GM21367 (cell line): ENCODE results near the gene ITPKB.
"Not testable (repeated sequence)": the region's sequence is repeated elsewhere in the genome, so short reads cannot be mapped to it uniquely, and the experiment has no call there.

ENCODE experiments used
- ATAC-seq: cut with Tn5 transposase; IDR thresholded peaks from one replicate; pipeline ENCODE4 v1.9.1; 2021; ENCODE audit not compliant: unreplicated experiment

ITPKB gene

DNA sequence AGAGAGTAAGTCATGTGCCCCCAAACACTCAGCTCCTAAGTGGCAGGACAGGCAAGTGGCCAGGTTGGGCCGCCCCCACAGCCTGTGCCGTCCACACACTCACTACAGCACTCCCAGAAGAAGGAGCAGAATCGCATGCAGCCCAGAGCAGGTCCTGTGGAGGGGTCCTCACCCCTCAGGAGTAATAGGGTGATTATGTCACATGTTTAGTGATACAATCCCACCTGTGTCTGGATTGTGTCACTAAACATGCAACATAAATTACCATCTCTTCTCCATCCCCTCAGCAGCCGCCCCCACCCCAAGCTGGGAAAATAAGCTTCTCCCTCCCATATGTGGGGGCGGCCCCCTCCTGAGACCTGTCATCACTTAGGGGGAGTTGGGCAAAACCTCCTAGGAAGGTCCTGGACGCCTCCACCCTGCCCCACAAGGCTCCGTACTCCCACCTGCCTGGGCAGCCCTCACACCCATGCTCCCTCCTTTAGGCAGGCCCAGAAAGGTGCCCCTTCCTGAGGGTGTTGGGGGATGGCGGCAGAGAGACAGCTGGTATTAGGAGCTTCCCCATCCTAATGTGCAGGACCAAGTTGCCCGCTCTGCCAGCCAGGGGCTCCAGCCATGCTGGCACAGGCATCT lies 133.6 kb downstream of the ITPKB start:
- no peak for ATAC-seq

DNA sequence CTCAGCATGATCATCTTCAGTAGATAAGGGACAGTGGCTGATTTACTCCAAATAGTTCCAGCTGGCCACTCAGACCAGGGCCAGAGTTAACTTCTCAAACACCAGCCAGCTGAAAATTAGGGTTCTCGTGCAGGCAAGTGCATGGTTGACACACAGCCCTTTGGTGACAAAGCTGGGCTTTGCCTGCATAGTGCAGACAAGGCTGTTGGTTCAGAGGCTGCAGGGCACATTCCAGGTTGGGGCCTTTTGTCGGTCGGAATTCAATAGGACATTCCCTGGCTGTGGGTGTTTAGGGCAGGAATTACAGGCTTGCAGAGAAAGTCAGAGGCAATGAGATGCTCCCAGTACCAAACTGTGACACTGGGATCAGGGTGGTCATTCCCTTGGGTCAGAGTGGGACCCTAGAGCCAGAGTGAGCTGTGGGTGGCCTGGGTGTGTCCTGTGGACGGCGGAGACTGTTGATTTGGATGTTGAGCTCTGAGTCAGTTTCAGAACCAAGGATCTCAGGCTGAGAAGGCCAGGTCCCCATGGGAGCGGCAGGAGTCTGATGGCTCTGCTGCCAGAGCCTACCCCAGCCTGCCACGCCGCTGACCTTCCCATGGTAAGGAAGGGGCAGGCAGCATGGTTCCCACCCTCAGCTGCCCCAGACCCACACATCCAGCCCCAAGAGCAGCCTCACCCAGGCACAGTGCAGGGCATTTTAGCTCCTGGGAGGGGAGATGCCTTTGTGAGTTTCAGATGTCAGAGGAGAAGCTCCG lies 134.3 kb downstream of the ITPKB start:
- no peak for ATAC-seq

DNA sequence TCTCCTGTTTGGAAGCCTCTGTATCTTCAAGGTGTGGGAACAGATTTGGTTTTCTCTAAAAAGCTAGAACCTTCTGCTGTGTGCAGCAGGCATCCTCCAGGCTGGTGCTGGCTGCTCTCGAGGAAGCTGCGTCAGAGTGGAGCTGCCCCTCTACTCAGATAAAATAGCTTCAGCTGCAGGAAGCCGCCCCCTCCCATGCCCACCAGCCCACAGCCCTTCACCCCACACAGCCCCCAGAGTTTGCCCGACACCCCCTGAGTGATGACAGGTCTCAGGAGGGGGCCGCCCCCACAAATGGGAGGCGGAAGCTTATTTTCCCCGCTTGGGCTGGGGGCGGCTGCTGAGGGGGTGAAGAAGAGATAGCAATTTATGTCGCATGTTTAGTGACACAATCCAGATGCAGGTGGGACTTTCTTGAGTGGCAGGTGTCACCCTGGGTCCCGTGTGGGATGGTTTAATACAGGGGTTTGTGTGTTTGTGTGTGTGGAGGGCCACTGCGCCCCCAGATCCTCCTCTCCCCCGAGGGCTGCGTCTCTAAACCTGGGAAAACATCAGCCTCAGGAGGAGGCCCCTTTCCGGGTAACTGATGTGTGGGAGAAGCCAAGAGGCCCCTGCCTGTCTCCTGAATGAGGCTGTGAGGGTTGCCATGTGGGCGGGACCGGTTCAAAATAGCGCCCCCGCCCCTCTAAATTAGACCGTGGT lies 135.1 kb downstream of the ITPKB start:
- no peak for ATAC-seq

DNA sequence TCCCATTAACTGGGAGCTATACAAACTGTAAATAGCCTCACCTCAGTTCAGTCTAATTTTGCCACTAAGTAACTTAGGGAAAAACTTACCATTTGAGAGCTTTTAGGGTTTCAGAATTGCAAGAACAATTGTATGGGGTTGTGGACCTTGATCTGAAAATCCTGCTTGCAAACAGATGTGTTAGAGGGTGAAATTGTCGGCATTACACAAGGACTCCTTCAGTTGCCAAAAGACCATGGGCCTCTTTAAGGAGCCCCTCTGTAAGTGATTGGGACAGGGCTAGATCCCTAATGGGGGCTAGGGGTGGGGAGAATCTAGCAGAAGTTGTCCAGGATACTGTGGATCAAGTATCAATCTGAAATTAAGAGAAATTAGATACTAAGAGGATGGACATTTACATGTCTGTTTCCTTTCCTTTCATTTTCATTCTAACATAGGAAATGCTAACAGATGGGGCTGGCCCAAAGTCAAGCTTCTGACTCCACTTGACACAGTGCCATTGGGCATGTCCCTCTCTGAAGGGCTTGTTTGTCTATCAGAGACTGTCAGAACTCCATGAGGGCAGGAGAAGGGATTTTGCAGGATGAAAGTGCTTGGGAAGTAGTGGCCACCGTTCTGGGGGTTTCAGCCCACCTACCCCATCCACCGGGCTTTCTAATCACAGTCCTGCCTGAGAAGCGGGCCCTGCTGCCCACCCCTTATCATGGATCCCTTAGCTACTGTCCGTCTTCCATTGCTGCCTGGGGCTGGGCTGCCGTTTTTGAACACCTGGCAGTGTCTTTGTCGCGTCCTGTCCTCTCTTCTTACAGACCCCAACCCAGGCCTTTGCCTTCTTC lies 135.8 kb downstream of the ITPKB start:
- no peak for ATAC-seq

DNA sequence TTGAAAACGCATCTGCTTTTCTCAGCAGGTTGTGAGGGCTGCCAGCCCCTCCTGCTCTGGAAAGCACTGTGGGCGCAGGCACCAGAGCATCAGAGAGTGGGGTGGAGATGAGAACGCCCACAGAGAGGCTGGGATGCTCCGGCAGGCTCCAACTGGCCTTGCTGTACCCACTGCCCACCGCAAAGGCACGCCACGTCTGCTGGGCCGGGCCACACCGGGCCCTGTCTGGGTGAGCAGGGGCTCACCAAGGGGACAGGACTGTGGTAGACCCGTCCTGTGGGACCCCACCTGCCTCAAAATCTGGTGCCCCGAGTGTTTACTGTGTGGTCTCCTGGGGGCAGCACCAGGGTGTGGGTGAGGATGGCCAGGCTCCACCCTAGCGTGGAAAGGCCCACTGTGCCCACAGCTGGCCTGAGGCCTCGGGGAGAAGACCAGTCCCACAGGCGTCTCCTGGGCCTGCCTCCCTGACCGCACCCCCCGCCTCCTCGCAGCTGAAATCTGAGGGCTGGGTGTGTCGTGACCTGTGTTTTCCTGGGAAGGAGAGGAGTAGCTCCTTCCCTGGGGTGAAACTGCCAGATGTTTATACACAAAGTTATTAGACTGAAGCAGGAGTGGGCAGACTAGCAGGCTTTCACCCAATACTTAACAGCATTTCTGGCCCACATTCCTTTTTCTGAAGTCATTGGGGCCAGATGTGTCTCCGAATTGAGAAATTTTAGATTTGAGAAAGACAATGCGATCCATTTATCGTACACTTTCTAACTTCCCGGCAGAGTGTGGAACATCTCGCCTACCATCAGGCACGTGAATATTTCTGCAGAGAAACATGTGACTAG lies 136.7 kb downstream of the ITPKB start:
- ATAC-seq: no peak

DNA sequence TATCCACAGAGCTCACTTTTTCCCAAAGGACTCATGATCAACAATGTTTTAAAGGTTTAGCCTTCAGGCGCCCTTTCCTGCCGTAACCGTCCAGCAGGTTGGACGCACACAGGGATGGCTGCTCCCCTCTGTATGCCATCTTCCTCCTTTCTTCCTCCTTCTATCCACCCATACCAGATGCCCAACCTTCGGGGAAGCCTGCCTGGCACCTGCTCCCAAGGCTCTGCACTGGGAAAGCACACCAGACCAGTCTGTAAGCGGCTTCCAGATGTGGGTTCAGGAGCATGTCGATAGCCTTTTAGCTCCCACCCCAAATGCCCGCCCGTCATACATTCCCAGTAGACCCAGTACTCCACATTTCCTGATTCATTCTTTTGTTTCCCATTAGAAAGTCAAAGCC lies 137.6 kb downstream of the ITPKB start:
- no peak for ATAC-seq

DNA sequence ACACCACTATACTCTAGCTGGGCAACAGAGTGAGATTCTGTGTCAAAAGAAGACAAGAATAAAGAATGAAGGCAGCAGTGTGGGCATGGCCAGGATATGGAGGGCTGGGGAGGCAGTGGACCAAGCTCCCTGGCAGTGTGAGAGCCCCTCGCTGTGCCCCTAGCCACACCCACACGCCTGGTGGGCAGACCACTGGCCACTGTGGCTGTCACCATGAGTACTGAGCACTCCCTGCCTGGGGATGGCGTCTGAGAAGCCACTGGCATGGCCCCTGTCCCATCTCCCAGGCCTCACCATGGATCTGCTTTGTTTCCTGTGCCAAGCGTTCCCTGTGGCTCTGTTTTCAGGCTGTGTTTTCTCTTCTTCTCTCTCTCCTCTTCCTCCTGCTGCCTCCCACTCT lies 138.8 kb downstream of the ITPKB start:
- no peak for ATAC-seq

DNA sequence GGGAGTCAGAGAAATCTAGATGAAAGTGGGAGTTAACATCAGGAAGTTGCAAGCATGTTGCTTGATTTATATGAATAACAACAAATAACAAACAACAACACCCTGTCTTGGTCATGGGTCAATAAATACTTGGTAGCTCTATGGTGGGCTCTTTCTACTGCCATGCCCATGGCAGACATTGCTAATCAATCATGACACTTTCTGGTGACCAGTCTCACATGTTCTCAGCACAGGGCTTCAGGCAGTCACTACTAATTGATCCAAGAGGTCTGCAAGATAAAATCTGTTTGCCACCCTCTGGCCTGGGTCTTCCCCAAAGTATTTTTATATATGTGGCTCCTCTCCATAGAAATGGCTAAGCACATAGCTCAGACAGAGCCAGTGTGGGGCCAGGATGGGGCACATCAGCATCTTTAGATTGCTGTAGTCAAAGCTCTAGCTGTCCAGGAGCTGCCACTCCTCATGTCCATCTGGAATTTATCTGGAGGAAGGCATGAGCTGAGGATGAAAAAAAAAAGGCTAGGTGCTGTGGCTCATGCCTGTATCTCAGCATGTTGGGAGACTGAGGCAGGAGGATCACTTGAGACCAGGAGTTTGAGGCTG lies 139.3 kb downstream of the ITPKB start:
- no peak for ATAC-seq

DNA sequence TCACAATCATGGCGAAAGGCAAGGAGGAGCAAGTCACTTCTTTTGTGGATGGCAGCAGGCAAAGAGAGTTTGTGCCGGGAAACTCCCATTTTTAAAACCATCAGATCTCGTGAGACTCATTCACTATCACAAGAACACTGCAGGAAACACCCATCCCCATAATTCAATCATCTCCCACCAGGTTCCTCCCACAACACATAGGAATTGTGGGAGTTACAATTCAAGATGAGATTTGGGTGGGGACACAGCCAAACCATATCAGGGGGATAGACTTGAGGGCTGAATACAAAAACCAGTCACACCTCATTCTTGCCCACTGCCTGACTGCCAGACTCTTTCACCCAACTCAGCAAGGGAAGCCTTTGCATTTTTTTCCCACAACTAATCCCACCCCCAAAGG lies 140.1 kb downstream of the ITPKB start:
- not testable (repeated sequence) for ATAC-seq

DNA sequence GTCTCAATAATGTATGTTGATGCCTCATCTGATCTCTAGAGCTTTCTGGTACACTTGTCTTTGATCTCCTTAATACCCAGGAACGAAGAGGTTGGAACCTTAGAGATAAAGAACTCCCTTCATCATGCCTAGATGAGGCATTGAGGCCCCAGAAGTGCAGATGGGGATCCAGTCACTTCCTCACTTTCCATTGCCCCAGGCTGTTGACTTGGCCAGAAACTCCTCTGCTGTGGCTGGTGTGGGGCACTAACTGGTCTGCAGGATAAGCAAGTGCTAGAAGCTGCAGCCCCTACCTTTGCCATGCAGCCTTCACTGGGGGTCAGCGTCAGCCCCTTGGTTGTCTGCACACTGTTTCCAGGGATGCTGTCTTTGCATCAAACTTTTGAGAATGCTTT lies 140.6 kb downstream of the ITPKB start:
- ATAC-seq: no peak

DNA sequence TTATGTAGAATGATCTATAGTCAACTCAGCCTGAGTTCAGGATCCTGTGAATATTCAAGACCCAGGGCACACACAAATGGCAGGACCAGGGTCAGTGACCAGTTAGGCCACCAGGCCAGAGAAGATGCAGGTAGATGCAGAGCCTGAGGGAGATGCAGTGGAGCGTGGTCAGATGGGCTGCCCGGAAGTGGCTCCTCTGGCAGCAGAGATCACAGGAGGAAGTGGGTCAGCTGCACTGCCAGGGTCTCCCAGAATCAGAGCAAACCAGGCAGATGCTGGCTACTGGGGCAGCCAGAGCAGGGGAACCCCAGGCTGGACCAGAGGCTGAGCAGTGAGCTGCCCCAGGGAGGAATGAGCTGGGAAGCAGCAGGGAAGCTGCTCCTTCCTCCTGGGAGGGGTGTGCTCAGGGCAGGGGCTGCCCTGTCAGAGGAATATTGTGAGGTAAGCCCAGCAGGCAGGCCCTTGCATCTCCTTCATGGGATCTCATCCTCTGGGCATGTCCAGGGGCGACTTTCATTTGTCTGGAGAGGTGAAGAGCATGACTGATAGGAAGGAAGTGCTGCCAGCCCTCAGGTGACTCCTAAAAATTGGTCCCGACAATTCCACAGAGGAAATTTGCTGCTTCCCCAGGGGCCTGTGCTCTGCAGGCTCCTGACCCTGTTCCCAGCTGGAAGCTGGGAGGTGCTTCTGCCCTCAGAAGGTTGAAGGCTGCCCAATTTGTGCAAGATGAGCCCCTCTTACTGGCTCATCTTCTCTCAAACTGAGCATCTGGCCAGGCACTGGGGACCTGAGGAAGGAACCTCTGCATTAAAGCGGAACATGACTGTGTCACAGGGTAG lies 141.2 kb downstream of the ITPKB start:
- no peak for ATAC-seq

DNA sequence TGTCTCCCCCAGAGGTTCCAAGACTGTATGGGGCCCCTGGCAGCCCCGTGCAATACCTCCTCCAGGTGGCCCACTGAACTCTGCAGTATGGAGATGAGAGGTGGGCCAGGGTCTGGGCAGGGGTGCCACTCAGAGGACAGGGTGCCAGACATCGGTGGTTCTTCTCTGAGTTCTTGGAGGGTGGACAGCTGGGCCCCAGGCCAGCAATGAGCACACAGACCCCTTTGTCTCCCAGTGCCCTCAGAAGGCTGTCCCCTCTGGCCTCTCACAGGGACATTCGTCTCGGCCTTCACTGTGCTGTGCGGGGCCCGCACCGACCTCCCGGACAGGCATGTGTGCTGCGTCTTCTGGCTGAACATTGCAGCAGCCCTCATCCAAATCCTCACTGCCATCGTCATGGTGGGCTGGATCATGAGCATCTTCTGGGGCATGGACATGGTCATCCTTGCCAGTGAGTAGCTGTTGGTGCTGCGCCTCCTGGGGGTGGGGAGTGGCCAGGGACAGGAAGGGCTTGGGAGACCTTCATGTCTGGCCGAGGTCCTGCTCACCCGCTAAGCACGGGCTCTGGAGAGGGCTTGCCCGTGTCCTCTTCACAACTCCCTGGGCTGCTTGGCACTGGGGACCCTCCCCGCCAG lies 142.4 kb downstream of the ITPKB start:
- ATAC-seq: no peak

DNA sequence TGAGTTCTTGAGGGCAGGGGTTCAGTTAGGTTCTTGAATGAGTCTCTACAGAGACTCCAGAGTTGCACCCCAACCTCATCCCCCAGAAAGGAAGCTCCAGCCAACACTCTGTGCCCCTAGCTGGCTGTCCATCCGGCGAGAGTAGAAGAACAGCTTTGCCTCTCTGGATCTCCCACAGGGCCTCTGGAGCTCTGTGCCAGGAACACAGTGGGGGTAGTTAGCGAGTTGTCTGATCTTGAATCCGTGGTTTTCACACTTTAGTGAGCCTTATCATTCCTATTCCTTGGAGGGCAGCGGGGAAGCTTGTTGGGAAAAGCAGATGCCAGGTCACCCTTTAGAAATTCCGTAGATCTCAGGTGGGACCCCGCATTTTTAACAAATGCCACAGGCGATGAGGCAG lies 145.5 kb downstream of the ITPKB start:
- ATAC-seq: no peak

DNA sequence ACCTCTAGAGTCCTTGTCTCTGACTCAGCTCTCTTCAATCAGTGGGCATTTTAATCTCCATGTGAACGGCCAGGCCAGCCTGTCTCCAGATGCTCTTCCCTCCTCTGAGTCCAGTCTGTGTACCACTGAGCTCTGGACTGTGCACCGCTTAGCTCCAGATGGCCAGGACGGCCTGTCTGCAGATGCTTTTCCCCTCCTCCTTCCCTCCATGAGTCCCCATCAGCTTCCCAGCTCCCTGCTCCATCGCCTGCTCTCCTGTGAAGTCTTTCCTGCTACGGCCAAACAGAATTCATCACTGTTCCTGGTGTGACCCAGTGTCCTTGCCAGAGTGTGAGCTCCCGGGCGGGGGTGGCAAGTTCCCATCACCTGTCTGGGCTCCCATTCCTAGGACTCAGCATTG lies 148.5 kb downstream of the ITPKB start:
- ATAC-seq: no peak

DNA sequence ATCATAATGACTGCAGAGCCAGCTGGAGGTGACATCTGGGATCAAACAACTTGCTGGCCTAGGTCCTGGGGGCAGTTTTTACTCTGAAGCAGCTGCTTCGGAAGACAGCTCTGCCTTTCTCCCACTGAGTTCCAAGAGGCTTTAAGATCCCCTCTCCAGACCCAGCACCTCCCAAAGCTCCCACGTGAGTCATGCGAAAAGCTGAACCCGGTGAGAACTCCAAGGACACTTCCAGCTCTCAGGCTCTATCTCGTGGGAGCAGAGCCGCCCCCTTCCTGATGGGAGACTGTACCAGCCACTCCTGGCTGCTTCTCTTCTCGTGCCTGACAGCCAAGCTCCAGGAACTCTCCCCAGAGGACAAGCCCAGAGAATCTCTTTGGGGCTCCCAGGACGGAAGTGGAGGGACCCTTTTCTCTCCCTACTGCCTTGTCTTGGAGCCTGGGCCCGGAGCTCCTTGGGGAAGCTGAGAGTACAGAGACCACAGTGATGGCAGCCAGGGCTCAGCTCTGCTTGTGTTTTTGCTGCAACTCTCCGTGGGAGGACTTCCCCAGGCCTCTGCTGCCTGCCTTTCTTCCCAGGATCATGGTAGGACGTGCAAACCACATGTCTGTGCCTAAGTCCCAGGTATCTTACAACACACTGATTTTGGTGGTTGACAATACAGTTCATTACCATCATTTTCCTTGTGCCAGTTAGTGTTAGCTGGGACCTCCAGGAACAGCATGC lies 149.9 kb downstream of the ITPKB start:
- no peak for ATAC-seq

DNA sequence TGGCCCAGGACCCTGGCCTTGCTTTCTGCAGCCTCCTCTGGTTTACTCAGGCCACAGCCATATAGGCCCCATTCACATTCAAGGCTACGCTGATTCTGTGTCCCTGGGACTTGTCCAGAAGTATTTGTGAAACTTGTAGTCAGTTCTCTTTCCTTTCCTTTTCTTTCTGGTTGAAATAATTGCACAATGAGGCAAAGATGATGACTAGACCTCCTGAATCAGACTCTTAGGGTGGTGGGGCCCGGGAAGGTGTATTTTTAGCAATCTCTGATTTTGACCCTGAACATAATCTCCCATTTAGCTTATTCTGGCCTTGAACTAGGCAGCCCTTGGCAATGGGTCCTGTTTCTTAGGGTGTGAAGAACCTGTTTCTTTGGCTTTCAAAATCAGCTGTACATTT lies 150.6 kb downstream of the ITPKB start:
- ATAC-seq: no peak

DNA sequence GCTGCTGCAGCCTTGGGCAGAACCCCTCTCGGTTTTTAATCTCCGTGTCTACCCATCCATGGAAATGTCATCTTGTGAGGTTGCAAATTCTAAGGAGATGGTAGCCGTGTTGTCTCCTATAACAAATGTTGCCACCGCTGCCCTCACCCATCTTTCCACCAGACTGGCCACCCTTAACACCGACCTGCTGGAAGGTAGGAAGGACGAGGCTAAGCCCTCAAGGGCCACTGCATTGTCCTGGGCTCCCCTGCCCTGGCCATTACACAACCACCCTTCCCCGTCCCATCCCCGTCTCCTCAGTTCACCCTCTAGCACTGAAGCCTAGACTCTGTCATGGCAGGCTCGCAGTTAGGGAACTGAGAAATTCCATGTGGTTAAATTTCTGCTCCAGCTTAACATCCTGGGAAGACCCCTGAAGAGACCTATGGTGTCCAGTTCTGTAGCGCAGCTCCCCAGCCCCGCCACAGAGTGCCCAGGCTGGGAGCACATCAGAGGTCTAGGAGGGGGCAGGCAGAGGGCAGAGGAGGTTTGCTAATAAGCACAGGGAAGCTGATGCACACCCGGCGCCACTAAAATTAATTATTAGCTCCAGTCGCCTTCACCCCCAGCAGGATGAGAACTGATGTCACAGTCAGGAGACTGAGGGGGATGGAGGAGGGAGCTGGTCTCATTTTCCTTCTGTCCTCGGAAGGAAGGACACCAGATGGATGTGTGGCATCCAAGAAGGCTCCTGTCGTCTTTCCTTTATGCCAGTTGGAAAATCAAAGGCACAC lies 152.2 kb downstream of the ITPKB start:
- no peak for ATAC-seq
